PC-3 (cell line): Measurements from ENCODE around the gene KRCC1.
"Not testable (repeated sequence)": the region's sequence is repeated elsewhere in the genome, so short reads cannot be mapped to it uniquely, and the experiment has no call there.

Source experiments
- EZH2 ChIP-seq: fragments of 300-600 bp; sonication (generic); IDR thresholded peaks from one replicate; pipeline ENCODE4 v1.6.1; 2017; ENCODE audit warnings: antibody characterized with exemption, mild to moderate bottlenecking, low read length; ENCODE audit not compliant: unreplicated experiment
- EZH2phosphoT487 ChIP-seq: fragments of 300-600 bp; sonication (generic); IDR thresholded peaks from 2 replicates; pipeline ENCODE4 v1.6.1; 2018; ENCODE audit warnings: mild to moderate bottlenecking, antibody characterized with exemption, low read length, borderline replicate concordance
- TF ChIP-seq, protein P1 (sequence below): fragments of 300-600 bp; sonication (generic); conservative IDR thresholded peaks from 2 replicates; pipeline ENCODE4 v1.5.1; 2017; ENCODE audit warnings: antibody characterized with exemption, low read depth, mild to moderate bottlenecking, low read length

DNA sequence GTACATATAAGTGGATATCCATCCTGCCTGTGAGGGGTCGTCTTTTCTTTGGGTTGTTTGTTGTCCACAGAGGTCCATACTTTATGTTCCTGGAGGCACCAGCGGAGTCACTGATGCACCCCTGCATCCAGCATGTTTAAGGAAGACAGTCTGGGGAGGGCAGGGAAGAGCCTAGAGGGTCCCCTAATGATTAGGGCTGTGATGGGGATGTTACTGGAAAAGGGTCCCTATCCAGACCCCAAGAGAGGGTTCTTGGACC, 37.9 kb downstream of the KRCC1 start:
- TF ChIP-seq, protein P1, sequence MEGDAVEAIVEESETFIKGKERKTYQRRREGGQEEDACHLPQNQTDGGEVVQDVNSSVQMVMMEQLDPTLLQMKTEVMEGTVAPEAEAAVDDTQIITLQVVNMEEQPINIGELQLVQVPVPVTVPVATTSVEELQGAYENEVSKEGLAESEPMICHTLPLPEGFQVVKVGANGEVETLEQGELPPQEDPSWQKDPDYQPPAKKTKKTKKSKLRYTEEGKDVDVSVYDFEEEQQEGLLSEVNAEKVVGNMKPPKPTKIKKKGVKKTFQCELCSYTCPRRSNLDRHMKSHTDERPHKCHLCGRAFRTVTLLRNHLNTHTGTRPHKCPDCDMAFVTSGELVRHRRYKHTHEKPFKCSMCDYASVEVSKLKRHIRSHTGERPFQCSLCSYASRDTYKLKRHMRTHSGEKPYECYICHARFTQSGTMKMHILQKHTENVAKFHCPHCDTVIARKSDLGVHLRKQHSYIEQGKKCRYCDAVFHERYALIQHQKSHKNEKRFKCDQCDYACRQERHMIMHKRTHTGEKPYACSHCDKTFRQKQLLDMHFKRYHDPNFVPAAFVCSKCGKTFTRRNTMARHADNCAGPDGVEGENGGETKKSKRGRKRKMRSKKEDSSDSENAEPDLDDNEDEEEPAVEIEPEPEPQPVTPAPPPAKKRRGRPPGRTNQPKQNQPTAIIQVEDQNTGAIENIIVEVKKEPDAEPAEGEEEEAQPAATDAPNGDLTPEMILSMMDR = not testable (repeated sequence)
- not testable (repeated sequence) for TF ChIP-seq EZH2phosphoT487, EZH2
